ENCODE measurements around the gene RECQL5.

The RECQL5 gene

DNA sequence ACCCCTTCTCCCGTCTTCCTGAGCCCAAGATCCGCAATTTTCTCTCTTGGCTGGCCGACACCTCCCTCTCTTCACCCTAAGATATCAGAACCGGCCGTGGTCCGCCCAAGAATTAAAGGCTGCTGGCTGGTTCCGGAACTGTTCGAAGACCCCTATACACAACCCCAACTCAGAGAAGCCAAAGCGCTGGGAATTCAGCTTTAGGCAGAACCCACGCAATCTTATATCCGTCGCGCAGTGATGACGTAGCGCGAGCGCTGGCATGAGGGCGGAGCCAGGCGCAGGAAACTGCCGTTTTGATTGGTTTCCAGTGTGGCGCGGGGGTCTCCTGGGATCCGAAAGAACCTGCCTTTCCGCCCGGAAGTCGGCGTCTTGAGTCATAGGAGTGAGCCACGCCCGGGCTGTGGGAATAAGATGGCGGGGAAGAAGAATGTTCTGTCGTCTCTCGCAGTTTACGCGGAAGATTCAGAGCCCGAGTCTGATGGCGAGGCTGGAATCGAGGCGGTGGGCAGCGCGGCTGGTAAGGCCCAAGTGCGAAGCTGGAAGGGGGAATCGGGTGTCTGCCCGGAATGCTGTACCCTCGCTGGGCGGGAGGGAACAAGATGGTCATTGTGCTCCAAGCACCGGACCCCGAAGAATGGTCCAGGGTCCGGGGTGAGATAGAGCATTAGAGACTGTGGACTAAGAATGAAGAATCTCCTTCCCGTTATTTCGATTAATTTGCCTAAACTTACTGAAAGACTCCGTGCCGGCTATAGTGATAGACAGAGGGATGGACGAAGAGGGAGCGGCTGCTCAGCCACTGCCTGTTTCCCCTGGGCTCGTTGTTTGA lies at the start of gene RECQL5, which contains the start of gene SAP30BP:
Gene RECQL5, minus strand, starts transcription at position 196 of the 832 bp plus-strand sequence. CDS start 597 bp downstream, outside the sequence.
Gene SAP30BP, plus strand, starts transcription at position 380 of the 832 bp plus-strand sequence. Its CDS starts 35 bp downstream, at position 415.
- ATAC-seq (peak; percentile 99), DNase-seq (peak; percentile 99)

DNA sequence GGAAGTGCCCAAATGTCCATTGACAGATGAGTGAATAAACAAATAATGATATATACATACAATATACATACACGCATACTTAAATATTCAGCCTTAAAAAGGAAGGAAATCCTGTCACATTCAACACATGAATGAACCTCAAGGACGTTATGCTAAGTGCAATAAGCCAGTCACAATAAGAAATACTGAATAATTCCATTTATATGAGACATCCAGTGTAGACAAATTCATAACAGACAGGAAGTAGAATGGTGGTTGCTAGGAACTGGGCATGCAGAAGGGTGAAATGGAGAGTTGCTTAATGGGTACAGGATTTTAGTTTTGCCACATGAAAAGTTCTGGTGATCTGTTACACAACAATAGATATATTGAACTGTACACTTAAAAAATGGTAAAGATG lies 45.5 kb upstream of the RECQL5 start:
- ATAC-seq = no peak
- no peak for DNase-seq

DNA sequence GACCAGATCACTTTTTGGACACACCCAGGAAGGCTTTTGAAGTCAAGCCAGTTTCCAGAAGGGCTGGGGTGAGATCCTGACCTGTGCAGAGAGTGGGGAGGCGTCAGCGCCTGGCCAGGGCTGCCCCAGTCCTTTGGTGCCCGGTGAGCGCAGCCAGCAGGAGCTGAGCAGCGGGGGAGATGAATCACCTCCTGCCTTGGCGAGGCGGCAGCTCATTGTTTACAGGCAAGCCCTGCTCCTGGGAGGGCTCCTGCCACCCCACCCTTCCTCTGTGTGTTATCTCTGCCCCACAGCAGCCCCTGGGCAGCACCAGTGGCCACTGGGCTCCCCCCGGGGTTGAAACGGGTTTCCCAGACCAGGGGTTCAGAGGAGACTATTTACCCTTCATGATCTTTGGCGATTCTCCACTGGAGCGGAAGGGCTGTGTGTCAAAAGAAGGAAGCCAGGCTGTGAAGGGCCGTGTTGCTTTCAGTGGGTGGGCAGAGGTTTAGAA lies 40.2 kb upstream of the RECQL5 start:
- no peak for ATAC-seq
- DNase-seq = no peak

DNA sequence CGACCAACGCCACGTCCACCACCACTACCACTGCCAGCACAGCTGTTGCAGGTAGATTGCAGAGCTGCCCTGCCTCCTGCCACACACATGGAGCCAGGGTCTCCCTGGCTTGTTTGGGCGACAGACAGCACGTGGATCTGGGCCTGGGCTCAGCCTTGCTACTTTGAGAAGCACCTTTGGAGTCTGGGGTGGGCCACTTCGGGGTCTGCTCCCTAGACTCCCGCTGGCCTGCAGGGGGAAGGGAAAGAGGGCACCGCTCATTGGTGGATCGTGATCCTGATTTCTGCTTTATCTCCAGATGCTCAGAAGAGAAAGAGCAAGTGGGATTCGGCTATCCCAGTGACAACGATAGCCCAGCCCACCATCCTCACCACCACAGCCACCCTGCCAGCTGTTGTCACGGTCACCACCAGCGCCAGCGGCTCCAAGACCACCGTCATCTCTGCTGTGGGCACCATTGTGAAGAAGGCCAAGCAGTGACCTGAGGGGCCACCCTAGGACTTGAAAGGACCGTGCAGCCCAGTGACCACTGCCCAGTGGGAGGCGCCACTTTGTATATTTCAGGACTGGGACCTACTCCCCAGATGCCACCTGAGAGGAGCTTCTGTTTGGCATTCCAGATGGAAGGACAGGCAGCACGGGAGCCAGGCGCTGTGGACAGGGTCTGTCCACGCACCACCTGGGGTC lies 39.2 kb upstream of the RECQL5 start:
- DNase-seq (no peak), ATAC-seq (no peak)

DNA sequence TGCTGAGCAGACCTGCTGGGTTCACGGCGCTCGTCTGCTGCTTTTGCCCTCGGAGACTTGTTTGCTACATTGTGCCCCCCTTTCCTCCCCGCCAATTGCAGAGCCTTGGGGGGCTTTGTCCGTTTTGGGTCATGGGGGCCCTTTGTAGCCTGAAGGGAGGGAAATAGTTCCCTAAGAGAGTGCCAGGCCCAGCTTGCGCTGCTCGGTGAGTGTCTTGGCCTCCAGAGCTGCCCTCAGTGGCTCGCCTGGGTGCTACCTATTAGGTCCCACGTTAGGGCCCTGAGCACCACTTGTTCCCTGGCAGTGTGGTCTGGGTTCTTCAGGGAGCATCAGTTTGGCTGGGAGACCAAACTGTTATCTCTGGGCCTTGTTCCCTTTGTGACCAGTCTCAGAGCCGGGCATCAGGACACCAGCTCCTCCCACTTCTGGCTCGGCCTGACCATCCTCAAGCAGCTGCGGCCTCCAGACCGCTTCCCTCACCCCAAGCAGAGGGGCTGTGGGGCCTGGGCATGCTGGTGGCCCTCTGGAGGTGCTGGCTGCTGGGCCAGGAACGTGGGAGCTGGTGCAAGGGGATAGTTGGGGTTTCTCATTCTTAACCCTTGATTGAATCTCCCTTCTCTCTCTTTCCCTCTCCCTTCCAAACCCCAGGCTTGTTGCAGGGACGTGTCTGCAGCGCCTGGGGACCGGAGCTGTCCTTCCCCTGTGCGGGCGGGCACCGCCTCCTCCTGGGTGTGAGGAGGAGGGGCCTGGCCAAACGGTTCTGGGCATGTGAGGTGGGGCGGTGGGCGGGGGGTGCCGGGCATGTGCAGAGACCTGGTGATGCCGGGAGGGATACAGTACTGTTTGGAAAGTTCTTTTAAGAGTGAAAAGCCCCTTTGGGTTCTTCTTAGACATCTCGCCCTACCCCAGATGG lies 38.3 kb upstream of the RECQL5 start:
- no peak for DNase-seq
- ATAC-seq = no peak

DNA sequence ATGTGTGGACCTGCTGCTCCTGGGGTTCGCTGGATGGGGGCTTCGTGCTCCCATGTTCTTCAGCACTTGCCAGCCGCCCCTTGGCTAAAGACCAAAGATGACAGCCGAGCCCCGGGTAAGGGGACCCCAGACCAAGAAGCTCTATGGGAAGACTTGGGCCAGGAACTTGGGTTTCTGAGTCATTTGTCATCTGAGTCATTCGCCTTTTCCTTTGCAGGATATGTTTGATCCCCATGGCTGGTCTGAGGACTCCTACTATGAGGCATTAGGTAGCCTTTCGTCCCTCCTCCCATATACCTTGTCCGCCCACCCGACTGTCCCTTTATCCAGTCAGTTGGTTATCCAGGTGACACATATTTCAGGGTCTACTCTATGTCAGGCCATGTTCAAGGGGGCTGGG lies 36.6 kb upstream of the RECQL5 start:
- DNase-seq (no peak), ATAC-seq (no peak)

DNA sequence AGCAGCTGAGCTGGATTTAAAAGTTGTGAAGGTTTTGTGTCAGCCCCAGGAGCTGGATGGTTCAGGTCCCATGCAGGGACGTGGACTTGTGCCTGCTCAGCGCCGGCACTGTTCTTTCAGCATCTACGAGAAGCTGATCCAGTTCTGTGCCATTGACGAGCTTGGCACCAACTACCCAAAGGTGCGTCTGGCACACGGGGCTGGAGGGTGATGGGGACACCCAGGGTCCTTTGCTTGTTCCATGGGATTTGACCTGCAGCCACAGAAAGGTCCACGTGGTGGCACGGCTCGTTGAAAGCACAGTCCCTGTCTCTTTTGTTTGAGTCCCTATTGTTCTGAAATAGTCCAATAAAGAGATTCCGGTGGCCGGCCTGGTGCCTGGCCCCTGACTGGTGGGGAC lies 36.2 kb upstream of the RECQL5 start:
- ATAC-seq = no peak
- DNase-seq = no peak

DNA sequence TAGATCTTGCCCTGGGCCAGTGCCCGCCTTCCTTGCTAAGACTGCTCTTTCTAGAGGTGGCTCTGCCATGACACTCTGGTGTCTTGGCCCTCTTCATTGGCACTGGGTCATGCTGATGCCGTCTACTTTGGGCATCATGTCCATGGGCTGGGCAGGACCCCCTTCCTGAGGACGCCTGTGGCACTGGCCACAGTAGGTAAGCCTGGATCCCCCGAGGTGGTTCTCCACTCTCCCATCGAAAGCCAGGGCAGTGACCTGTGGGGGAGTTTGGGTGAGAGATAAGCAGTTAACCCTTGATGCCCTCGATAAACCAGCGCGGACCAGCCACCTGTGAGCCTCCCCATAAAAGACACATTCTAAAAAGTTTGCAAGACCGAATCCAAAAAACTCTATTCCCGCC lies 34.3 kb upstream of the RECQL5 start:
- DNase-seq (no peak), ATAC-seq (no peak)

DNA sequence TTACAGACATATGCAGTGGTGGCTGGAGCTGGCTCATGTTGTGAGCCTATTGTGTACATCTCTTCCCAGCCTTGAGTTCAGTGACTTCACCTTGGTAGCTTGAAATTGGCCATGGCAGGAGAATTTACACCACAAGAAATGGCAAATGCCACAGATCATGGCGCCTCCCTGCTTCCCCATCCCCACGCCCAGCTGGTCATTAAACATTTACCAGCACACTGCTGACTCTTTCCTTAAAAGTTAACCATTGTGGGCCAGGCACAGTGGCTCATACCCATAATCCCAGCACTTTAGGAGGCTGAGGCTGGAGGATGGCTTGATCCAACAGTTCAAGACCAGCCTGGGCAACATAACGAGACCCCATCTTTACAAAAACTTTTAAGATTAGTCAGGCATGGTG lies 31.7 kb upstream of the RECQL5 start:
- ATAC-seq (no peak), DNase-seq (no peak)

DNA sequence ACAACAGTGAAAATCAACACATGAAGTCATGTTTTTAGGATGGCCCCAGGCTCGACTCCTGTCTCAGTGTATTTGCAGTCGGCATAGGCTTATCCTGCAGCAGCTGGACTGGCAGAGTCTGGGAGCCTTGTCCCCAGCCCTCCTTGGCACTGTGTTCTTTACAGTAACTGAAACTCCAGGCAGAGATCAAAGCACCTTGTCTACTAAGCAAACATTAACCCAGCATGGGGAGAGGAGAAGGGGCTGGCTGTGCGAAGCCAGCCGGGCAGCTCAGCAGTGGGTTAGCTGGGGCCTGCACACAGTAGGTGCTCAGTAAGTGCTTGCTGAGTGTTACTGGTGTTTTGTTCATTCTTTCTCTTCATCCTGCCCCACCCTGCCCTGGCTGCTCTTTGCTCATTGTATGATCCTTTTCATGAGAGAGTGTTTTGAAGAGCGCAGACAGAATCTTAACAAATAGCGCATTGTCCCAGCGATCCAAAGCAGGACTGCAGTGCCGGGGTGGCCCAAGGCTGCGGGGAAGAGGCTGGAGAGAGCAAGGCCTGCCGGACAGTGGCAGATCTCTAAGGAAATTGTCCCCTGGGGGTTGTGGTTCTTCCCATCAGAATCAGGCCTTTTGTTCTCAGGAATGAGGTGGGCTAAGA lies 30.8 kb upstream of the RECQL5 start:
- ATAC-seq (no peak), DNase-seq (no peak)

DNA sequence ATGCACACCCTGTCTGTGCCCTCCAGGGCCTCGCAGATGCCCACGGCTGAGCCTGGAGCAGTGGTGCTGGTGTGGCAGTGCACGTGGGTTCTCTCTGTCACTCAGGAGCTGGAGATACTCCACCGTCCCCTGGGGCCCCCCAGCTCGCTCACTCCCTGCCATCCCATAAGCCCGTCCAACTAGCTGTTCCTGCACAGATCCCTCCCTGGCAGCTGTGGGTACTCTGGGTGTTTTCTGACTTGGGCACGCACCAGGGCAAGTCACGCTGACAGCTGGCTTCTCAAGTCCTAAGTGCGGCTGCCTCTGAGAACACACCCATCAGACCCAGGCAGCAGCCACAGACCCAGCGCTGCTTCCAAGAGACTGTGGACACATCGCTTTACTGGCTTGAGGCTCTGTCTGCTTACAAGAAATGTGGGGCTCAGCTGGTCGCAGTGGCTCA lies 28.9 kb upstream of the RECQL5 start:
- no peak for DNase-seq

DNA sequence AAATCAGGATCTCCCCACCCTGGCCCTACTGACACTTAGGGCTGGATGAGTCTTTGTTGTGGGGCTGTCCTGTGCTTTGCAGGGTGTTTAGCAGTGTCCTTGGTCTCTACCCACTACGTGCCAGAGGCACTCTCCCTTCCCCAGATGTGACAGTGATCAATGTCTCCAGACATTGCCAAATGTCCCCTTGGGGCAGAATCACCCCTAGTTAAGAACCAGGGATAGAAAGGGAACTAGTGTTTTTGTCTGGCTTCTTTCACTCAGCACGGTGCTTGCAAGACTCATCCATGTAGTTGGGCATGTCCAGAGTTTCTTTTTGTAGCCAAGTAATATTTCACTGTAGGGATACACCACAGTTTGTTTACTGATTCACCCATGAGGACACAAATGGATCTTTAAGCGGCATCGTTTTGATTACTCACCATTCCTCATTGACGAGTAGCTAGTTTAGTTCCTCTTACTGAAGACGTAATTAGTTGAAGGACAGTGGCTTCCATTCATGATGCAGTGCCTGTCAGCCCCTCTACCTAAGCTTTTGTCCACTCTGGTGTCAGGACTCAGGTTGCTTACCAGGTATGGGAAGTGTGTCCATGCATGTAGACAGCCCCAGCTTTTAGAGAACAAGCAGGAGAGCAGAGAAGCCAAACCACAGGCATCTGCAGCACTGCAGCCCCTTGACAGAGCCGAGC lies 28.3 kb upstream of the RECQL5 start:
- no peak for ATAC-seq

More for the DNA sequence above, 28.9 kb upstream of the RECQL5 start:
- ATAC-seq = no peak

DNA sequence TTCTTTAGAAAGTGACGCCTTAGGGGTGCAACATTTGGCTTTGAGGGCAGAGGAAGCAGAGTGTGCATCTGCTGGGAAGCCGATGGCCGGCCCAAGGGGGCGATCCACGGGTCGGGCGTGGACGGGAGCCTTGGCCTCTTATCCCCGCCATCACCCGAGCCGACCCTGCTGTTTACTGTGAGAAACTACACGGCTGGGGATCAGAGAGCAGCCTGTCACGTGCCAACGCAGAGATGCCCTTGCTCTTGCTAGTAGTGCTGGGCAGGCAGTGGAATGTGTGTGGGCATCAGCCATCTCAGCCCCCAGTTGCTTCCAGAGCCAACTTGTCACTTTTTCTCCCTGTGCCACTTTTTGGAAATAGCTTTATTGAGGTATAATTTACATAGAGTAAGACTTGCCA lies 27.6 kb upstream of the RECQL5 start:
- ATAC-seq = no peak
- DNase-seq = no peak

More for the DNA sequence above, 28.3 kb upstream of the RECQL5 start:
- DNase-seq = no peak

DNA sequence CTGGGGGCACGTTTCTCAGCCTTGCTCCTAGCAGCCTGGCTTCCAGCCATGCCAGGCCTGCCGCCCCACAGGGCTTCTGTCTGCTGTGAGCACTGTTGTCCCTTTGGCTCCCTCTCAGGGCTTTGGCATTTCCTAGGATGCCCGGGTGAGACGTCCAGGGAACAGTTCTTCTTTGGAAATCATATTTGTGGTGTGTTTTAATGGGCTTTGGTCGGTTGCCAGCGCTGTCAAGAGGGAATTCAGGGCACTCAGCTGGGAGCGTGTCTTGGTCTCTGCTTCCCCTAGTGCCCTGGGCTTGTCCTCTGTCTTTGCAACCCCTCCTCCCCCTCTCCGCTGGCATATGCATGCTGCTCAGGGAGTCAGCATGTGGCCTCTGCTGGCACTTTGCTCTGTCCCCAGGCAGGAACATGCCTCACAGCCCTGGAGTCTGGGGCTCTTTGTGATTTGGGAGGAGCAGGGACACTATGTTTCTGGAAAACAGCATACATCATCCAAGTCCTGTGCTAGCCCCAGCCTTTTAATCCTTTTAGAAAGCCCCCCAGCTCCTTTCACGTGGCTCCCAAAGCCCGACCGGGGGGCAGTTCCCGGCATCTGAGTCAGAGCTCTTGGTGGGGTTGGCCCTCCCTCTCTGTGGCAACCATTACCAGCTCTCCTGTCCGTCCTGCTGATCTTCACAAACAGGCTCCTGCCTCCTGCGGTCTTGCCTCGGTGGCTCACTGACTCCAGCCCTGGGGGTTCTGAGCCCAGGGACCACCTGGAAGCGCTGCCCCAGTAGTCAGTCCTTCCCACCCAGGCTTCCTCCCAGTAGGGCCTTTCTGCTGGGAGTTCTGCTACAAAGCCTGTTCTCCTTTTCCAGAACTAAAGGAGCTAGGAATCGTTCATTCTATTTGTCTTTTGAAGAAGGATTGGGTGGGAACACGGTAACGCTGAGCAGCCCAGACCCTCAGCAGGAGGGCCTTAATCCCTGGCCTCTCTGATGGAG lies 26.8 kb upstream of the RECQL5 start:
- DNase-seq = no peak
- no peak for ATAC-seq

DNA sequence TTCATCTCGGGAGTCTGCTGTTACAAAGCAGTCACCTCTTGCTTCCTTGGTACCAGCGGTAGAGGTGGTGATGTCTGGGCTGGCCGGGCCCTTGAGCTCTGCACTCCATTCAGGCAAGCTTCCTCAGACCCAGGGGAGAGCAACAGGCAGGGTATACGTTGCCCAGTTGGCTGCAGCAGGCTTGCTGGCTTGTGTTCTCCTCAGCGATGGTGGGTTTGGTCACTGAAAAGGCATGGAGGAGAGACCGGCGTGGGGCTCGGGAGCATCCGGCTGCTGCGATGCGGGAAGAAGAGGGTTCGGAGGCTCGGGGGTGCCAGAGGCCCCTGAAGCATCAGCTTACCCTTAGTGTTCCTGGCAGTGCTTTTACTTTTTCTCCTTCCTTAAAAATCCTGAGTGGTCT lies 26.0 kb upstream of the RECQL5 start:
- ATAC-seq = no peak
- no peak for DNase-seq

DNA sequence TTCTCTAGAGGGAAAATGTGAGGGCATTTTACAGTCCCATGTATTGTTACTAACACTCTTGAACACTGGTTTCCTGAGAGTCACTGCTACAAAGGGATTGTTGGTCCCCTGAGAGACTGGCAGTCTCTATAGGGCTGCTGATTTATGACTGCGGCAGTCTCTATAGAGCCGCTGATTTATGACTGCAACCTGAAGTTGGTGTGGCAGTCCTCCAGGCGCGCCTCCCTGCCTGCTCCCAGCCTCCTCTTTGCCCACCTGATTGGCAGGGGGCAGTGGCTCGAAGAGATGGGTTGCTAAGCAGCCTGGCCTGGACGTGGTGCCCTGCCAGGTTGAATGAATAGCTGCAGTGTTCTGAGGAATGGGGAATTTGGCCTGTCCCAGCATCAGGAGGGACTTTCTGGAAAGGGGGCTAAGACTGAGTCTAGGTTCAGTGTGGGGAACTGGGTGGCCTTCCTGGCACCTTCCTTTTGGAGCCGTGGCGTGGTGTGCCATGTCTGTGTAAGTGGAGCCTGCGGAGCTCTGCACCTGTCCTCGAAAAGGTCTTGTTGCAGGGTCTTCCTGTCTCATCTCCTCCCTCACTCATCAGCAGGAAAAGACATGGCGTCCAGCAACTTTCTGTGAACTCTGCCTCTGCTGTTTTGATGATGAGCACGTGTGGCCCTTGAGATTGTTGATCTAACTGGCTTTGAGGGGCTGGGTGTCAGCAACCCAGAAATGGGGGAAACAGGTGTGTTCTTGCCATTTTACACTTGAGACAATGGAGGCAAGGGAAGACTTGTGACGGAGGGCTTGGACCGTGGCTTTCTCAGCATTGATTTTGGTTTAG lies 25.1 kb upstream of the RECQL5 start:
- peak; percentile 24 for ATAC-seq

DNA sequence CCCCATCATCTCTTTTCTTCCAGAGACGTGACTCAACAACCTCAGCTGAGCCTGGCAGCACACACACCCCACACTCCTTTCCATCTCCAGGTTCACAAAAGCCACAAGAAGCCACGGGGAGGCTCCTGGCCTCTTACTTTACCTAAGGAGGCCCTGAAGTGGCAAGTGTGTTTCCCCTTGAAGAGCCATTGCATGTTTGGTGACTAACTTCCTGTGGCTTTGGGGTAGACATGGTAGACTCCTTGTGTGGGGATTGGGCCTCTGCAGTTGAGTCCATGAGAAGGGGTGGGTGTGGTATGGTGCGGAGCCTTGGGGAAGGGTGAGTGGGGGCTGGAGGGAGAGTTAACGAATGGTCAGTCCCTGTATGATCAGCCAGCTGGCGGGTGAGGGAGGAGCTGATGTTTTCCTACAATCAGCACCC lies 24.4 kb upstream of the RECQL5 start:
- ATAC-seq = peak; percentile 83
- peak; percentile 67 for DNase-seq

More for the DNA sequence above, 25.1 kb upstream of the RECQL5 start:
- no peak for DNase-seq

DNA sequence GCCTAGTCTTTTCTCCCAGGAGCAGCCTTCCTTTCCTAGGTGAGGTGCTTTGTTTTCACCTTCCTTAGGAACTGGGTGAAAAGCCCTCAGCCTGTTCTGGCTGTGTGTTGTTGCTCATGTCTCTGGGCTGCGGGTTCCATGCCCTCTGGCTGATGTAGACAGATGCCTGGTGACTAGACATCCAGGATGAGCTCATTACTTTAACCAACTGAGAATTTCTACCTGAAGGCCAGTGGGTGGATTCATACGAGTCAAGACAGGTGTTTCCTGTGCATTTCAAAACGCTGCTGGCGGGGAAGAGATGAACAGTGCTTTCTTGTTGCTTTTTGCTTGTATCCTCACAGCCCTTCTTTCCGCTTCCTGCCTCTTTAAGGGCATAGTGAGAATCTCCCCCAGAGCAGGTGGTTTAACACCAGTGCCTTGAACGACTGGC lies 22.5 kb upstream of the RECQL5 start:
- peak; percentile 70 for ATAC-seq
- DNase-seq = peak; percentile 46
